ENCODE measurements around the gene LTF.
A peak's percentile ranks its signal among the peaks of the same experiment; 100 is the strongest.

LTF gene

DNA sequence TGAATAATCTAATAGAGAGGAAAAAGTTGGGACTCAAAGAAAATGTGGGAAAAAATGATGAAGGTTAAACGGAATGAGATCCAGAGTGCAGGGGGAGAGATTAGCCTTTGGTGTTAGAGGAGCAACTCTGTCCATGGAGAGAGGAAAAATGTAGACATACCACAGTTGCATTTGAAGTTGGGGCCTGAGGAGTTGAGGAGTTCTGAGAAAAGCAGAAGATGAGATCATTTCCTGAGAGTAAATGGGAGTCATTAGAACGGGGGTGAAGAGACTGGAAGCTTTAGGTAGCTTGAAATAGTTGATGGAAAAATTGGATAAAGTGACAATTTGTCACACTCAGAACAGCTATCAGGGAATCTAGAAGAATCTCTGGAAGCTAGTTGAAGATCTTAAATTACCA lies 65.1 kb downstream of the LTF start:
- CTCF ChIA-PET, result interaction anchor here (0.6 to 1.1 kb wide), 2 partner anchors 21 to 209 kb away, joined by 3 read pairs; no protein-coding TSS in a partner anchor

DNA sequence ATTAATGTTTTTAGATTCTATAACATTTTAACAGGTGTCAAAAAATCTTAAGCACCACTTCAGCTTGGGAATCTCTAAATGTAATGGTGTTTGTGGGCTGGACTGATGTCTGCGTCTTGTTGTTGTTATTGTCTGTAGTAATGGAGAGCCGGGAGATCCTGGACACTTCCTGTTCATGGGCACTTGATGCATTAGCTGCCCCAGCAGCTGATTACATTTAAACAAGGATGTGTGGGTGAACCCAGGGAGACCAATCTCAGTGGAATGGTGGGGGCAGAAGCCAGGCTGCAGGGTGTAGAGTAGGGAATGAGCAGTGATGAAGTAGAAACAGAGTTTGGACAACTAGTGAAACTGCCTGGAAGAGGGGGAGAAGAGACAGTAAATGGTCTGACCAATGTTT lies 65.6 kb downstream of the LTF start:
- CTCF ChIA-PET, result interaction anchor here (0.6 to 1.4 kb wide), 2 partner anchors 21 to 209 kb away, joined by 3 to 4 read pairs; no protein-coding TSS in a partner anchor
- TF ChIP-seq ZNF248 (tag by site-specific recombination; IDR thresholded peaks at IDR 0.05) (no peak), EGR2 (tag by site-specific recombination; IDR thresholded peaks at IDR 0.05; ENCODE audit: low read depth) (0 out of 2 replicates have a peak, but pooled peaks have one; percentile 15)
- Histone ChIP-seq H3K27ac (ENCODE audit: extremely low read depth, low read depth, low read length) (no peak overlapping the region), H3K4me1 (ENCODE audit: control insufficient read depth, insufficient read depth, low read length) (no peaks in the 10 kb centered on the region), H3K36me3 (ENCODE audit: control insufficient read depth in 2 of 2, insufficient read depth in 1 of 2, low read length in 2 of 2) (no peaks in the 10 kb centered on the region), H3K4me3 (ENCODE audit: low read depth, low read length) (no peak overlapping the region), H3K9me3 (ENCODE audit: control insufficient read depth, insufficient read depth, low read depth, low read length) (no peaks in the 10 kb centered on the region)
- POLR2A ChIA-PET, result no interaction called here

More for the DNA sequence above, 65.1 kb downstream of the LTF start:
- Histone ChIP-seq H3K27ac (ENCODE audit: extremely low read depth, low read depth, low read length) (no peak overlapping the region), H3K9me3 (ENCODE audit: control insufficient read depth, insufficient read depth, low read depth, low read length) (no peaks in the 10 kb centered on the region), H3K4me3 (ENCODE audit: low read depth, low read length) (no peak overlapping the region), H3K36me3 (ENCODE audit: control insufficient read depth in 2 of 2, insufficient read depth in 1 of 2, low read length in 2 of 2) (no peaks in the 10 kb centered on the region), H3K4me1 (ENCODE audit: control insufficient read depth, insufficient read depth, low read length) (no peaks in the 10 kb centered on the region)
- 0 out of 2 replicates have a peak, but pooled peaks have one; percentile 12 for TF ChIP-seq ZNF335 (tag by site-specific recombination; conservative IDR thresholded peaks at IDR 0.05)
- no peak for TF ChIP-seq ZNF24 (tag by site-specific recombination; IDR thresholded peaks at IDR 0.05)
- POLR2A ChIA-PET, result no interaction called here

DNA sequence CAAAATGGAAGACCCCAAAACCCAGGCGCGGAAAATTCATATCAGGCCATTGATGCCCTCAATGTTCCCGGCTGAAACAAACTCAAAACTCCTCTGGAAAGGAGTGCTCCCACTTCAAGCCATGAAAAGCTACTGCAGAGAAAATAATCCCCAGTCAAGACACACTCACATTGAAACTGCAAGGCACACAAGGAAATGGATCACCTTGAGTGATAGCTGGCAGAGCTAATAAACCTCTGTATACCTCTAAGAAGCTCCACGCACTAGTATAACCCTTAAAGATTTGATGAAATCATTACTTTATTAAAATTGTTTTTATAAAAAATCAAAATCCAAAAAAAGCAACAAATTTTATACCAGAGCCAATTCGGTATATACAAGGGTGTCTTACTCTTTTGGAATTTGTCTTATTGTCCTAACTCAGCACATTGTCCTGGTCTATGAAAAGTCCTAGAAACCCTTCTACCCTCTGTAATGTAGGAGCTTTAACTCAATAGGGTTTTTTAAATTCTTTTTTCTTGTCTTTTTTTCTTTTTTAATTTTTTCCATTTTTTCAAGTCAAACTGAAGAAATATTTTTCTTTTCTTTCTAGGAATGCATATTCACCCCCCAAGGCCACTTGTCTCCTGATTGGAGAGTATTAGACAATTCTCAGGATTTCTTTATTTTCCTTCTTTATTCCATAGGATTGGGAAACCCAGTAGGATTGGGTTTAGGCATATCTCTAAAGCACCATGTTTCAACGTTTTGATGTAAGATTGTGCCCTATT lies 66.3 kb downstream of the LTF start:
- CTCF ChIA-PET, result interaction anchor here (1.4 kb wide), 1 partner anchor 20 kb away, joined by 4 read pairs; no protein-coding TSS in a partner anchor
- Histone ChIP-seq H3K4me3 (ENCODE audit: low read depth, low read length) (no peak overlapping the region), H3K9me3 (ENCODE audit: control insufficient read depth, insufficient read depth, low read depth, low read length) (no peaks in the 10 kb centered on the region), H3K27ac (ENCODE audit: extremely low read depth, low read depth, low read length) (no peak overlapping the region), H3K36me3 (ENCODE audit: control insufficient read depth in 2 of 2, insufficient read depth in 1 of 2, low read length in 2 of 2) (no peaks in the 10 kb centered on the region), H3K4me1 (ENCODE audit: control insufficient read depth, insufficient read depth, low read length) (no peaks in the 10 kb centered on the region)
- no peak for TF ChIP-seq ZNF248 (tag by site-specific recombination; IDR thresholded peaks at IDR 0.05)
- no peak for TF ChIP-seq ZNF24 (tag by site-specific recombination; IDR thresholded peaks at IDR 0.05)
- TF ChIP-seq ZNF140 (tag by site-specific recombination; IDR thresholded peaks at IDR 0.05), result no peak
- TF ChIP-seq KLF8 (tag by site-specific recombination; IDR thresholded peaks at IDR 0.05), result no peak
- TF ChIP-seq ZFP3 (tag by site-specific recombination; IDR thresholded peaks at IDR 0.05; ENCODE audit: low read depth), result no peak
- TF ChIP-seq ZNF521 (tag by site-specific recombination; IDR thresholded peaks at IDR 0.05), result no peak
- no peak for TF ChIP-seq ZNF221 (tag by site-specific recombination; IDR thresholded peaks at IDR 0.05; ENCODE audit: borderline replicate concordance)
- no peak for TF ChIP-seq ZNF664 (tag by site-specific recombination; IDR thresholded peaks at IDR 0.05)
- no peak for TF ChIP-seq GLIS2 (tag by site-specific recombination; IDR thresholded peaks at IDR 0.05)
- TF ChIP-seq, protein P1, sequence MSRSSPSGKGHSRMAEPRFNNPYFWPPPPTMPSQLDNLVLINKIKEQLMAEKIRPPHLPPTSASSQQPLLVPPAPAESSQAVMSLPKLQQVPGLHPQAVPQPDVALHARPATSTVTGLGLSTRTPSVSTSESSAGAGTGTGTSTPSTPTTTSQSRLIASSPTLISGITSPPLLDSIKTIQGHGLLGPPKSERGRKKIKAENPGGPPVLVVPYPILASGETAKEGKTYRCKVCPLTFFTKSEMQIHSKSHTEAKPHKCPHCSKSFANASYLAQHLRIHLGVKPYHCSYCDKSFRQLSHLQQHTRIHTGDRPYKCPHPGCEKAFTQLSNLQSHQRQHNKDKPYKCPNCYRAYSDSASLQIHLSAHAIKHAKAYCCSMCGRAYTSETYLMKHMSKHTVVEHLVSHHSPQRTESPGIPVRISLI (tag by site-specific recombination; IDR thresholded peaks at IDR 0.05), result no peak
- POLR2A ChIA-PET, result no interaction called here

DNA sequence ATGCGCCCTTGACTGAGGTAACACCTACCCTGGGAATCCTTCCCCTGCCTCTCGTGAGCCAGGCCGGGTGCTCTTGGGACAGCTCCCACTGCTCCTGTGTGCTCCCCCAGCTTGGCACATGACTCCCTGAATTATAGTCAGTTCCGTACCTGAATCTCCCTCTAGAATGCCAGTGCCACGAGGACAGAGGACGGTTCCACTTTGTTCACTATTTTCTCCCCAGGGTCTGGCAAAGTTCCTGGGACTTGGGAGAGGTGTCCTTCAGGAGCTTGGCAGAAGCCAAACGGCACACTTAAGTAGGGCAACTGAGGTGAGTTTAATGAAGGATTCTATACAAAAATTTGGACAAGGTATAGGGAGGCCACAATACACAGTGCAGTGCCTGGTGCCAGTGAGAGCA lies 67.6 kb downstream of the LTF start:
- no peak overlapping the region for H3K4me3 ChIP-seq (ENCODE audit: low read depth, low read length)
- no peaks in the 10 kb centered on the region for H3K4me1 ChIP-seq (ENCODE audit: control insufficient read depth, insufficient read depth, low read length)
- POLR2A ChIA-PET, result no interaction called here
- CTCF ChIA-PET, result no interaction called here
- H3K27ac ChIP-seq (ENCODE audit: extremely low read depth, low read depth, low read length), result no peak overlapping the region
- H3K36me3 ChIP-seq (ENCODE audit: control insufficient read depth in 2 of 2, insufficient read depth in 1 of 2, low read length in 2 of 2), result no peaks in the 10 kb centered on the region
- no peaks in the 10 kb centered on the region for H3K9me3 ChIP-seq (ENCODE audit: control insufficient read depth, insufficient read depth, low read depth, low read length)
- TF ChIP-seq, protein P2, sequence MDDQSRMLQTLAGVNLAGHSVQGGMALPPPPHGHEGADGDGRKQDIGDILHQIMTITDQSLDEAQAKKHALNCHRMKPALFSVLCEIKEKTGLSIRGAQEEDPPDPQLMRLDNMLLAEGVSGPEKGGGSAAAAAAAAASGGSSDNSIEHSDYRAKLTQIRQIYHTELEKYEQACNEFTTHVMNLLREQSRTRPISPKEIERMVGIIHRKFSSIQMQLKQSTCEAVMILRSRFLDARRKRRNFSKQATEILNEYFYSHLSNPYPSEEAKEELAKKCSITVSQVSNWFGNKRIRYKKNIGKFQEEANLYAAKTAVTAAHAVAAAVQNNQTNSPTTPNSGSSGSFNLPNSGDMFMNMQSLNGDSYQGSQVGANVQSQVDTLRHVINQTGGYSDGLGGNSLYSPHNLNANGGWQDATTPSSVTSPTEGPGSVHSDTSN (CRISPR knock-in tag; IDR thresholded peaks at IDR 0.05), result no peak
- TF ChIP-seq, protein P3, sequence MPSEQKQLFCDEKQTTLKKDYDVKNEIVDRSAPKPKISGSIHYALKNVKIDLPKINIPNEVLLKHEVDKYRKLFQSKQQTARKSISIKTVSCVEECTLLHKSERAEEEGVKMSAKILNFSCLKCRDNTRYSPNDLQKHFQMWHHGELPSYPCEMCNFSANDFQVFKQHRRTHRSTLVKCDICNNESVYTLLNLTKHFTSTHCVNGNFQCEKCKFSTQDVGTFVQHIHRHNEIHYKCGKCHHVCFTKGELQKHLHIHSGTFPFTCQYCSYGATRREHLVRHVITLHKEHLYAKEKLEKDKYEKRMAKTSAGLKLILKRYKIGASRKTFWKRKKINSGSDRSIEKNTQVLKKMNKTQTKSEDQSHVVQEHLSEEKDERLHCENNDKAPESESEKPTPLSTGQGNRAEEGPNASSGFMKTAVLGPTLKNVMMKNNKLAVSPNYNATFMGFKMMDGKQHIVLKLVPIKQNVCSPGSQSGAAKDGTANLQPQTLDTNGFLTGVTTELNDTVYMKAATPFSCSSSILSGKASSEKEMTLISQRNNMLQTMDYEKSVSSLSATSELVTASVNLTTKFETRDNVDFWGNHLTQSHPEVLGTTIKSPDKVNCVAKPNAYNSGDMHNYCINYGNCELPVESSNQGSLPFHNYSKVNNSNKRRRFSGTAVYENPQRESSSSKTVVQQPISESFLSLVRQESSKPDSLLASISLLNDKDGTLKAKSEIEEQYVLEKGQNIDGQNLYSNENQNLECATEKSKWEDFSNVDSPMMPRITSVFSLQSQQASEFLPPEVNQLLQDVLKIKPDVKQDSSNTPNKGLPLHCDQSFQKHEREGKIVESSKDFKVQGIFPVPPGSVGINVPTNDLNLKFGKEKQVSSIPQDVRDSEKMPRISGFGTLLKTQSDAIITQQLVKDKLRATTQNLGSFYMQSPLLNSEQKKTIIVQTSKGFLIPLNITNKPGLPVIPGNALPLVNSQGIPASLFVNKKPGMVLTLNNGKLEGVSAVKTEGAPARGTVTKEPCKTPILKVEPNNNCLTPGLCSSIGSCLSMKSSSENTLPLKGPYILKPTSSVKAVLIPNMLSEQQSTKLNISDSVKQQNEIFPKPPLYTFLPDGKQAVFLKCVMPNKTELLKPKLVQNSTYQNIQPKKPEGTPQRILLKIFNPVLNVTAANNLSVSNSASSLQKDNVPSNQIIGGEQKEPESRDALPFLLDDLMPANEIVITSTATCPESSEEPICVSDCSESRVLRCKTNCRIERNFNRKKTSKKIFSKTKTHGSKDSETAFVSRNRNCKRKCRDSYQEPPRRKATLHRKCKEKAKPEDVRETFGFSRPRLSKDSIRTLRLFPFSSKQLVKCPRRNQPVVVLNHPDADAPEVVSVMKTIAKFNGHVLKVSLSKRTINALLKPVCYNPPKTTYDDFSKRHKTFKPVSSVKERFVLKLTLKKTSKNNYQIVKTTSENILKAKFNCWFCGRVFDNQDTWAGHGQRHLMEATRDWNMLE (tag by site-specific recombination; conservative IDR thresholded peaks at IDR 0.05; ENCODE audit: low read depth), result no peak
- TF ChIP-seq ZNF785 (tag by site-specific recombination; IDR thresholded peaks at IDR 0.05), result no peak
- no peak for TF ChIP-seq FEZF1 (tag by site-specific recombination; IDR thresholded peaks at IDR 0.05)
- TF ChIP-seq ZNF19 (tag by site-specific recombination; IDR thresholded peaks at IDR 0.05; ENCODE audit: low read depth), result no peak
- no peak for TF ChIP-seq ZNF426 (tag by site-specific recombination; IDR thresholded peaks at IDR 0.05)
- TF ChIP-seq ZNF404 (tag by site-specific recombination; IDR thresholded peaks at IDR 0.05), result no peak
- TF ChIP-seq, protein P4, sequence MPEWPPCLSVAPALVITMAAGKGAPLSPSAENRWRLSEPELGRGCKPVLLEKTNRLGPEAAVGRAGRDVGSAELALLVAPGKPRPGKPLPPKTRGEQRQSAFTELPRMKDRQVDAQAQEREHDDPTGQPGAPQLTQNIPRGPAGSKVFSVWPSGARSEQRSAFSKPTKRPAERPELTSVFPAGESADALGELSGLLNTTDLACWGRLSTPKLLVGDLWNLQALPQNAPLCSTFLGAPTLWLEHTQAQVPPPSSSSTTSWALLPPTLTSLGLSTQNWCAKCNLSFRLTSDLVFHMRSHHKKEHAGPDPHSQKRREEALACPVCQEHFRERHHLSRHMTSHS (tag by site-specific recombination; IDR thresholded peaks at IDR 0.05), result no peak
